K562 (cell line): ENCODE measurements around the gene TAF8. TPM values are rescaled to one million over a fixed set of nuclear protein-coding genes. Genes with fewer than 3 reads are reported as not detected.

Experiments used
- ADNP ChIP-seq: fragments of 200-800 bp; sonication (Bioruptor generic); IDR thresholded peaks from 2 replicates; pipeline ENCODE4 v1.6.1; 2016; ENCODE audit warnings: missing genetic modification characterization, missing compliant biosample characterization
- EP400 ChIP-seq: fragments of 450-650 bp; IDR thresholded peaks from 2 replicates; pipeline ENCODE4 v1.6.1; 2017; ENCODE audit warnings: antibody characterized with exemption, mild to moderate bottlenecking, moderate library complexity
- ERF ChIP-seq: fragments of 450-650 bp; formaldehyde crosslinking; IDR thresholded peaks from 2 replicates; pipeline ENCODE4 v1.4.0; 2020; ENCODE audit warnings: mild to moderate bottlenecking, mixed read lengths
- FIP1L1 ChIP-seq: fragments of 200-400 bp; formaldehyde crosslinking; IDR thresholded peaks from 2 replicates; pipeline ENCODE4 v1.6.1; 2018; ENCODE audit warnings: mild to moderate bottlenecking, low read depth, low read length; ENCODE audit not compliant: poor library complexity, severe bottlenecking
- FOSL1 ChIP-seq: fragments of 200-800 bp; sonication (Bioruptor generic); conservative IDR thresholded peaks from 2 replicates; pipeline ENCODE4 v1.6.1; 2016; ENCODE audit warnings: missing genetic modification characterization, missing compliant biosample characterization
- FOXM1 ChIP-seq, 2 experiments: fragments of 450-650 bp in 1 of 2; sonication (generic) in 1 of 2; formaldehyde crosslinking in 1 of 2; IDR thresholded peaks; 2 replicates each; pipeline versions ENCODE4 v1.6.1 to v1.9.0; 2017 to 2022; ENCODE audit warnings: low read depth in 2 of 2, mild to moderate bottlenecking in 2 of 2, missing genetic modification reagents in 1 of 2, moderate library complexity in 1 of 2
- GATA2 ChIP-seq: sonication (generic); formaldehyde crosslinking; IDR thresholded peaks from 2 replicates; pipeline ENCODE4 v1.4.0; 2020; ENCODE audit warnings: mild to moderate bottlenecking, missing genetic modification reagents
- HDAC1 ChIP-seq, 2 experiments: fragments of 450-650 bp; IDR thresholded peaks; 2 replicates each; pipeline ENCODE4 v1.6.1; 2016 to 2017; ENCODE audit warnings: inconsistent platforms in 1 of 2, mild to moderate bottlenecking in 1 of 2, moderate library complexity in 1 of 2
- JUND ChIP-seq, 2 experiments: IDR thresholded peaks; 2 replicates in 1 of 2; 3 replicates in 1 of 2; pipeline ENCODE4 v1.6.1; 2011; ENCODE audit warnings: borderline replicate concordance in 2 of 2, low read depth in 2 of 2, low read length in 2 of 2, improper control_type of control experiment in 1 of 2, missing biosample characterization in 1 of 2, missing genetic modification characterization in 1 of 2, missing genetic modification reagents in 1 of 2
- L3MBTL2 ChIP-seq: fragments of 450-650 bp; IDR thresholded peaks from 2 replicates; pipeline ENCODE4 v1.6.1; 2016; ENCODE audit warnings: mild to moderate bottlenecking, moderate library complexity
- VEZF1 ChIP-seq: fragments of 200-800 bp; sonication (Bioruptor generic); IDR thresholded peaks from 2 replicates; pipeline ENCODE4 v1.6.1; 2017; ENCODE audit warnings: missing genetic modification characterization, missing compliant biosample characterization
- ZNF766 ChIP-seq: fragments of 200-800 bp; sonication (Bioruptor generic); conservative IDR thresholded peaks from 2 replicates; pipeline ENCODE4 v1.6.1; 2016; ENCODE audit warnings: missing genetic modification characterization, missing compliant biosample characterization
- polyA plus RNA-seq, 8 experiments: library from polyadenylated mRNA; depleted of rRNA in 4 of 8; stranded (reverse) in 5 of 8; unstranded in 3 of 8; fragments of >200 nt; fragmentation: Nextera tagmentation in 2 of 8; fragmentation: Illumina TruSeq in 1 of 8; extraction: Ambion mirVana in 2 of 8; extraction: Trizol in 1 of 8; gene quantifications; 2 replicates each; pipeline versions ENCODE4 v1.2.1 to v1.2.3, GENCODE V29; 2011 to 2014; ENCODE audit warnings: inconsistent platforms in 1 of 8, missing spikeins in 1 of 8
- total RNA-seq, 7 experiments: library from RNA; depleted of rRNA in 6 of 7; stranded (reverse); fragments of >200 nt in 6 of 7; fragmentation: Illumina TruSeq in 2 of 7; extraction: Trizol in 2 of 7; gene quantifications; 2 replicates each; pipeline versions ENCODE4 v1.2.1 to v1.2.3, GENCODE V29; 2011 to 2021; ENCODE audit warnings: low replicate concordance in 1 of 7
- TF ChIP-seq, protein P1 (sequence below): sonication (generic); formaldehyde crosslinking; IDR thresholded peaks from 2 replicates; pipeline ENCODE4 v1.8.0; 2022; ENCODE audit warnings: missing genetic modification reagents, mild to moderate bottlenecking, moderate library complexity, borderline replicate concordance
- TF ChIP-seq, protein P2 (sequence below), 2 experiments: fragments of 450-650 bp; formaldehyde crosslinking in 1 of 2; IDR thresholded peaks; 2 replicates each; pipeline versions ENCODE4 v1.4.0 to v1.6.1; 2014 to 2020; ENCODE audit warnings: mild to moderate bottlenecking in 2 of 2, borderline replicate concordance in 1 of 2, low read depth in 1 of 2

The TAF8 gene
- total and polyA plus RNA-seq, 9 of the 15 experiments (the other 6 are each of a cell fraction or from before 2014, with no cell fraction given) = 29.4 to 84.0 (median 52.6) TPM

- TF ChIP-seq ADNP (no peak), FOSL1 (tag) (peak; percentile 34), JUND (IDR thresholded peaks at IDR 0.05; ENCODE audit: borderline replicate concordance, low read depth, low read length) (0 out of 2 replicates have a peak, but pooled peaks have one; percentile 14), JUND (tag; IDR thresholded peaks at IDR 0.05; ENCODE audit: borderline replicate concordance, low read depth, low read length) (peak; percentile 55; the same call in 1 of the 3 replicates), FIP1L1 (no peak), GATA2 (peak; percentile 91), FOXM1 (IDR thresholded peaks at IDR 0.05; ENCODE audit: low read depth) (peak; percentile 65; the same call in 1 of the 2 replicates), FOXM1 (CRISPR knock-in tag; IDR thresholded peaks at IDR 0.05; ENCODE audit: low read depth) (no peak), EP400 (no peak), VEZF1 (CRISPR knock-in tag) (peak; percentile 30; the same call in 1 of the 2 replicates), L3MBTL2 (peak; percentile 72), ZNF766 (CRISPR knock-in tag) (peak; percentile 44; the same call in 1 of the 2 replicates), HDAC1 (IDR thresholded peaks at IDR 0.05) (peak in 1 of 2 experiments; percentile 88; a peak in 2 of 4 replicates), ERF (peak; percentile 53; the same call in 1 of the 2 replicates)
- TF ChIP-seq, protein P1, sequence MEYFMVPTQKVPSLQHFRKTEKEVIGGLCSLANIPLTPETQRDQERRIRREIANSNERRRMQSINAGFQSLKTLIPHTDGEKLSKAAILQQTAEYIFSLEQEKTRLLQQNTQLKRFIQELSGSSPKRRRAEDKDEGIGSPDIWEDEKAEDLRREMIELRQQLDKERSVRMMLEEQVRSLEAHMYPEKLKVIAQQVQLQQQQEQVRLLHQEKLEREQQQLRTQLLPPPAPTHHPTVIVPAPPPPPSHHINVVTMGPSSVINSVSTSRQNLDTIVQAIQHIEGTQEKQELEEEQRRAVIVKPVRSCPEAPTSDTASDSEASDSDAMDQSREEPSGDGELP (CRISPR knock-in tag) = peak; percentile 93
- TF ChIP-seq, protein P2, sequence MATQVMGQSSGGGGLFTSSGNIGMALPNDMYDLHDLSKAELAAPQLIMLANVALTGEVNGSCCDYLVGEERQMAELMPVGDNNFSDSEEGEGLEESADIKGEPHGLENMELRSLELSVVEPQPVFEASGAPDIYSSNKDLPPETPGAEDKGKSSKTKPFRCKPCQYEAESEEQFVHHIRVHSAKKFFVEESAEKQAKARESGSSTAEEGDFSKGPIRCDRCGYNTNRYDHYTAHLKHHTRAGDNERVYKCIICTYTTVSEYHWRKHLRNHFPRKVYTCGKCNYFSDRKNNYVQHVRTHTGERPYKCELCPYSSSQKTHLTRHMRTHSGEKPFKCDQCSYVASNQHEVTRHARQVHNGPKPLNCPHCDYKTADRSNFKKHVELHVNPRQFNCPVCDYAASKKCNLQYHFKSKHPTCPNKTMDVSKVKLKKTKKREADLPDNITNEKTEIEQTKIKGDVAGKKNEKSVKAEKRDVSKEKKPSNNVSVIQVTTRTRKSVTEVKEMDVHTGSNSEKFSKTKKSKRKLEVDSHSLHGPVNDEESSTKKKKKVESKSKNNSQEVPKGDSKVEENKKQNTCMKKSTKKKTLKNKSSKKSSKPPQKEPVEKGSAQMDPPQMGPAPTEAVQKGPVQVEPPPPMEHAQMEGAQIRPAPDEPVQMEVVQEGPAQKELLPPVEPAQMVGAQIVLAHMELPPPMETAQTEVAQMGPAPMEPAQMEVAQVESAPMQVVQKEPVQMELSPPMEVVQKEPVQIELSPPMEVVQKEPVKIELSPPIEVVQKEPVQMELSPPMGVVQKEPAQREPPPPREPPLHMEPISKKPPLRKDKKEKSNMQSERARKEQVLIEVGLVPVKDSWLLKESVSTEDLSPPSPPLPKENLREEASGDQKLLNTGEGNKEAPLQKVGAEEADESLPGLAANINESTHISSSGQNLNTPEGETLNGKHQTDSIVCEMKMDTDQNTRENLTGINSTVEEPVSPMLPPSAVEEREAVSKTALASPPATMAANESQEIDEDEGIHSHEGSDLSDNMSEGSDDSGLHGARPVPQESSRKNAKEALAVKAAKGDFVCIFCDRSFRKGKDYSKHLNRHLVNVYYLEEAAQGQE (IDR thresholded peaks at IDR 0.05; ENCODE audit: borderline replicate concordance) = peak; percentile 71; the same call in 1 of the 2 replicates
- TF ChIP-seq, protein P2 (CRISPR knock-in tag; IDR thresholded peaks at IDR 0.05; ENCODE audit: low read depth) = no peak
Observed at GRCh38 chr6:42128460-42129359, 78.4 kb downstream of the TAF8 start (continued).
